Heart left ventricle (tissue), 13 donors: ENCODE measurements around the gene RNF181.

ENCODE experiments used
- POLR2A ChIP-seq, 2 donors: fragments of 450-650 bp; IDR thresholded peaks; one replicate each; pipeline ENCODE4 v1.6.1; 2017; ENCODE audit warnings: antibody characterized with exemption in 2 of 2, mild to moderate bottlenecking in 2 of 2, moderate library complexity in 2 of 2
- TF ChIP-seq, protein P1 (sequence below), 12 donors: fragments of 200-600 bp; sonication (generic) in 4 of 12; IDR thresholded peaks; one replicate each; pipeline versions ENCODE4 v1.5.0 to v1.8.0; 2018 to 2022; ENCODE audit warnings: antibody characterized with exemption in 12 of 12, mild to moderate bottlenecking in 5 of 12
- donor health status: ischemic (EF 13 %, LVEDD 7.1; RV severe dilation, severe dysfunction).
- donor health status: DM: no; HTN: yes; CAD: no.
- donor health status: DM: no; HTN: no; CAD: no.
- donor health status: ischemic (EF 25% LVEDD 6.9; RV normal size, moderate dysfunction).
- donor health status: ischemic (EF 25% LVEDD 5.7; RV mildly dilated, moderate dysfunction).
- donor health status: ischemic (EF 35%, LVEDD 5.7; RV mildly dilated, moderate dysfunction).
- donor health status: nonischemic (EF 11% LVEDD 7.7; RV severe dilation, severe dysfunction).
- donor health status: DM: yes; HTN: yes; CAD: no.
- donor health status: PGD.
- donor health status: ischemic (EF 29% LVEDD 5.4; RV normal size, mild dysfunction).
- donor health status: nonischemic (EF 23%, LVEDD 6.1; RV moderate dilation, normal function).

DNA sequence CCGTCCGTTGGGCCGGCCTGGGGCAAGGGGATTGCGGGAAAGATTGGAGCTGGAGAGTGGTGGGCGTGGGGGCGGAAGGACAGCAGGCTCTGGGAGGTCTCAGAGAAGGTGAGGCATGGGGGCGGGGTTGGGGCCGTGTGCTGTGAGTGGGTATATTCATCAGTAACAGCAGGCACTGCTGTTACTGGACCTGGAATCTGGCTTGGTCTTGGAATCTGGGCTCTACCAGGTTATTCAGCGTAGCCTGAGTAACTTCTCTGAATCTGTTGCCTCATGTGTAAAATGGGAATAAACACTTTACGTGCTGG, 435 bp downstream of the RNF181 start:
- TF ChIP-seq, protein P1, sequence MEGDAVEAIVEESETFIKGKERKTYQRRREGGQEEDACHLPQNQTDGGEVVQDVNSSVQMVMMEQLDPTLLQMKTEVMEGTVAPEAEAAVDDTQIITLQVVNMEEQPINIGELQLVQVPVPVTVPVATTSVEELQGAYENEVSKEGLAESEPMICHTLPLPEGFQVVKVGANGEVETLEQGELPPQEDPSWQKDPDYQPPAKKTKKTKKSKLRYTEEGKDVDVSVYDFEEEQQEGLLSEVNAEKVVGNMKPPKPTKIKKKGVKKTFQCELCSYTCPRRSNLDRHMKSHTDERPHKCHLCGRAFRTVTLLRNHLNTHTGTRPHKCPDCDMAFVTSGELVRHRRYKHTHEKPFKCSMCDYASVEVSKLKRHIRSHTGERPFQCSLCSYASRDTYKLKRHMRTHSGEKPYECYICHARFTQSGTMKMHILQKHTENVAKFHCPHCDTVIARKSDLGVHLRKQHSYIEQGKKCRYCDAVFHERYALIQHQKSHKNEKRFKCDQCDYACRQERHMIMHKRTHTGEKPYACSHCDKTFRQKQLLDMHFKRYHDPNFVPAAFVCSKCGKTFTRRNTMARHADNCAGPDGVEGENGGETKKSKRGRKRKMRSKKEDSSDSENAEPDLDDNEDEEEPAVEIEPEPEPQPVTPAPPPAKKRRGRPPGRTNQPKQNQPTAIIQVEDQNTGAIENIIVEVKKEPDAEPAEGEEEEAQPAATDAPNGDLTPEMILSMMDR (IDR thresholded peaks at IDR 0.05): no peak
- TF ChIP-seq POLR2A (IDR thresholded peaks at IDR 0.05): no peak
